ENCODE data around the gene CTNNA3. TPM values are rescaled to one million over a fixed set of nuclear protein-coding genes. Genes with fewer than 3 reads are reported as not detected.

Gene CTNNA3
- polyA plus RNA-seq, 3 donors: 0.05 to 0.09 TPM; not detected in 1

DNA sequence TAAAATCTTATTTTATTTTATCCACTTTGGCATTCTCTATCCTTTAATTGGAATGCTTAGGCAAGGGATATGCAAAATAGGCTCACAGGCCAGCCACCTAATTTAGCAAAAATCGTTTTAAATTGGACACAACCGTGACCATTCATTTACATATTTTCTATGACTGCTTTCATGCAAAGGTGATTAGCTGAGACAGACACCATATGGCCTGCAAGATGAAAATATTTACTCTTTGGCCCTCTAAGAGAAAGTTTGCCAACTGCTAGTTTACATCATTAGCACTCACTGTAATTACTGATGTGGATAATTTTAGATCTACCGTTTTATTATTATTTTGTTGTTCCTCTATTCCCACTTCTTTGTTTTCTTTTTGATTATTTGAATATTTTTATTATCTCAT lies 1145.6 kb downstream of the CTNNA3 start:
- H3K27ac ChIP-seq (ENCODE audit: low read depth, low read length): no peak overlapping the region
- 40 to 65% (median 61%) methylated on average over 3 of the region's 3 CpGs for WGBS, 3 donors

GRCh38 chr10:66538908-66539307 lies 1157.1 kb downstream of the CTNNA3 start:
- WGBS, 3 donors: 35 to 69% (median 62%) methylated on average over 3 of the region's 3 CpGs
- no peak overlapping the region for H3K27ac ChIP-seq (ENCODE audit: low read depth, low read length)

DNA sequence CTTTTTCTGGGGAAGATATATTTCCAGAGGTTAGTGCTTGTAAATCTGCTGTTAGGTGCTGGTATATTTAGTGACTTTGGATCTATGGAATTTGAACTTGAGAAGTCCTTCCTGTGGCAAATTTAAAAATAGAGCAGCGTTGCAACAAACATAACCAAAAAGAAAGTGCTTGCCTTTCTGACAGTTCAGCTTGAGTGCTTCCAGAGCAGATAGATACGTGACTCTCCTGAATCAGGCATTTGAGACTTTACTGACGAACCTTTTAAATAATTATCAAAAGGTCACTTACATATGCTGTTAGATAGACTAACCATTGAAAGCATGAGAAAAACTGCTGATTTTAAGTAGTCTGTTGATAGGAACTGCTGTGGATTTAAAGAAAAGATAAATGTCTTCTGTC lies 1157.6 kb downstream of the CTNNA3 start:
- 25 to 44% (median 37%) methylated on average over 3 of the region's 3 CpGs for WGBS, 3 donors
- H3K27ac ChIP-seq (ENCODE audit: low read depth, low read length): no peak overlapping the region

- WGBS, 3 donors: 28 to 90% (median 86%) methylated on average over 1 of the region's 1 CpG
- no peak overlapping the region for H3K27ac ChIP-seq (ENCODE audit: low read depth, low read length)
These were observed 1158.8 kb downstream of the CTNNA3 start for GRCh38 chr10:66537186-66537585.

DNA sequence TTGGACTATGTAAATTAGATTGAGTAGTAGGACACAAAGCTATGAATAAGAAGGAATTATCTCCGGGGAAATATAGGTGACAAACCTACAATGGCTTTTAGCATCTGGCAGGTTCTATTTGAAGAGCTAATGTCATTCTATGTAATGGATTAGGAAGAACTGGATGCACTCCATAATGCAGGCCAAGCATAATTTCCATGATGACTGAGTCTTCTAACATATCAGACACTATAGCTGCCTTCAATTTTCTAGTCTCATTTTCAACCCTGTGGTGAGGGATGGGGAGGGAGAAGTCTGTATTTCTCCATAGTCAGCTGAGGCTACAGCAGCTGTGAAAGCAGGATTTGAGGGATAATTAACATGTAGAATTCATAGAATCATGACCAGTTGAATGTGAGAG lies 1160.6 kb downstream of the CTNNA3 start:
- 80 to 93% (median 84%) methylated on average over 1 of the region's 1 CpG for WGBS, 3 donors

GRCh38 chr10:66534866-66535265 lies 1161.1 kb downstream of the CTNNA3 start:
- no peak overlapping the region for H3K27ac ChIP-seq (ENCODE audit: low read depth, low read length)
- WGBS, 3 donors: 97 to 100% (median 100%) methylated on average over 1 of the region's 1 CpG

More for the DNA sequence above, 1160.6 kb downstream of the CTNNA3 start:
- no peak overlapping the region for H3K27ac ChIP-seq (ENCODE audit: low read depth, low read length)

DNA sequence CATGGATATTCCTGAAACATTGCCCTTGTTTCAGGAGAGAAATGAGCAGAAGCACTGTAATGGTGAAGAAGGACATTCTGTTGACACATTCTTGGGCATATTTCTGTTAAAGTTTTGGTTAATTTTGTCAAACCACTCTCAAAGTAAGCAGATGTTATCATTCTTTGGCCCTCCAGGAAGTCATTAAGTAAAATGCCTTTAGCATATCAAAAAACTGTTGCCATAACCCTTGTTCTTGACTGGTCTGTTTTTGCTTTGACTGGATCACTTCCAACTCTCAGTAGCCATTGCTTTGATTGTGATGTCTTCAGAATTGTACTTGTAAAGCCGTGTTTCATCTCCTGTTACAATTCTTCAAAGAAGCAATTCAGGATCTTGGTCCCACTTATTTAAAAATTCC lies 1174.5 kb downstream of the CTNNA3 start:
- WGBS, 3 donors: 33 to 69% (median 40%) methylated on average over 1 of the region's 1 CpG
- no peak overlapping the region for H3K27ac ChIP-seq (ENCODE audit: low read depth, low read length)

- H3K27ac ChIP-seq (ENCODE audit: low read depth, low read length): no peak overlapping the region
- 79 to 93% (median 84%) methylated on average over 3 of the region's 3 CpGs for WGBS, 3 donors
These were observed 1176.4 kb downstream of the CTNNA3 start for GRCh38 chr10:66519616-66520015.

DNA sequence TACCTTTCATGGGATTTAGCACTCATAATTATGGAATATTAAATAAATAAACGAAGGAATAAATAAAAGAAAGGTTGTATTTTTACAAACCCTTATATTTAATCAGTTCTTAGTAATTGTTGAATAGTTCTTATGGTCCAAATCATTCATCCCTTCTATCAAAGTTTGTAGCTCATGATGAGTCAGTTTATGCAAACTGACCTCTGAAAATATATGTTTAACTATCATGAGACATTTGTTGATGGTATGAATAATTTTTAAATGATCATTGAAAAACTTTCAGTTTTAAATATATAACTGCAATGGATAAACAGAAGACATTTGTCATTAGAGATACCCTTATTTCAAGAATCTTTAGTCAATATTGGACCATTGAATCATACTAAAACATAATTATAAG lies 1181.3 kb downstream of the CTNNA3 start:
- H3K27ac ChIP-seq (ENCODE audit: low read depth, low read length): no peak overlapping the region
- 59 to 65% (median 60%) methylated on average over 1 of the region's 1 CpG for WGBS, 3 donors

GRCh38 chr10:66513504-66513903 lies 1182.5 kb downstream of the CTNNA3 start:
- H3K27ac ChIP-seq (ENCODE audit: low read depth, low read length): no peak overlapping the region
- 54 to 66% (median 62%) methylated on average over 2 of the region's 2 CpGs for WGBS, 3 donors

- H3K27ac ChIP-seq (ENCODE audit: low read depth, low read length): no peak overlapping the region
- WGBS, 3 donors: 91 to 97% (median 91%) methylated on average over 2 of the region's 2 CpGs
These were observed 1190.9 kb downstream of the CTNNA3 start for GRCh38 chr10:66505003-66505657.

- WGBS, 3 donors: 70 to 83% (median 80%) methylated on average over 2 of the region's 2 CpGs
- H3K27ac ChIP-seq (ENCODE audit: low read depth, low read length): no peak overlapping the region
These were observed 1194.6 kb downstream of the CTNNA3 start for GRCh38 chr10:66501356-66501755.

DNA sequence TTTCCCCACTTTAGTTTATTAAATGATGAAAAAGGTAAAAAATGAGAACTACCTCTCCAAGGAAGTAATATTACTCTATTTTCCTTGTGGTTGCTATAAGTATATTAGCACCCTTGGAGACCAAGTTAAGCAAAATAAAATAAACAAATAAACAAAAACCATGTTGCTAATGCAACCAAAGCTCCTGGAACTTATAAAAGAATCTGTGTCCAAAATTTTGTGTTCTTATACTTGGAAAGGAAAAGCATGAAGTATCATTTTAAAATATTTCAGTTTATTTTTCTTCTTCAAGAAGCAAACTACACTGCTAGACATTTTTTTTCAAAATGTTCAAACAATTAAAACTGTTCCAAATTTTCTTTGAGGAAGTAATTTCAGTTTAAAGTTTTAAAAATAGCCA lies 1212.0 kb downstream of the CTNNA3 start:
- H3K27ac ChIP-seq (ENCODE audit: low read depth, low read length): no peak overlapping the region

DNA sequence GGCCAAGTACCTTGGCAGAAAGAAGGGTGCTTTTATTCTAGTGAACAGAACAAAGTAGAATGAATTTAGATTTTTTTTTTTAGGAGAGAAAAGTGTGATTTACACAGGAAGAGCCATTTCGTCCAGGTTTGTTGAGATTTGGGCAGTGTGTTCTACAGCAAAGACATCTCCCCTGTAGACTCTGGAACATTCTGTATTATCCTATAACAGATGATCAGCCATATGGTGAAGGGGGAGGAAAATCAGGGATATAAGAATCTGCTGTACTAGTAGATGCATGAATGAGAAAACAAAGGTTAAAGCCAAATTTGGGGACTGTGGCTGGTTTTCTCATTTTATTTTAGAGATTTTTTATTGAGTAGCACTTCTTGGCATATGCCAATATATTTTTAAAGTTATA lies 1223.8 kb downstream of the CTNNA3 start:
- no peak overlapping the region for H3K27ac ChIP-seq (ENCODE audit: low read depth, low read length)
- 41 to 59% (median 42%) methylated on average over 1 of the region's 1 CpG for WGBS, 3 donors

- WGBS, 3 donors: 70 to 85% (median 84%) methylated on average over 1 of the region's 1 CpG
- H3K27ac ChIP-seq (ENCODE audit: low read depth, low read length): no peak overlapping the region
These were observed 1229.0 kb downstream of the CTNNA3 start for GRCh38 chr10:66467042-66467441.

GRCh38 chr10:66466622-66467021 lies 1229.4 kb downstream of the CTNNA3 start:
- H3K27ac ChIP-seq (ENCODE audit: low read depth, low read length): no peak overlapping the region

GRCh38 chr10:66463611-66464010 lies 1232.4 kb downstream of the CTNNA3 start:
- H3K27ac ChIP-seq (ENCODE audit: low read depth, low read length): no peak overlapping the region
- 63 to 71% (median 65%) methylated on average over 3 of the region's 3 CpGs for WGBS, 3 donors

GRCh38 chr10:66457629-66458028 lies 1238.4 kb downstream of the CTNNA3 start:
- no peak overlapping the region for H3K27ac ChIP-seq (ENCODE audit: low read depth, low read length)
- WGBS, 3 donors: 86 to 93% (median 88%) methylated on average over 1 of the region's 1 CpG

DNA sequence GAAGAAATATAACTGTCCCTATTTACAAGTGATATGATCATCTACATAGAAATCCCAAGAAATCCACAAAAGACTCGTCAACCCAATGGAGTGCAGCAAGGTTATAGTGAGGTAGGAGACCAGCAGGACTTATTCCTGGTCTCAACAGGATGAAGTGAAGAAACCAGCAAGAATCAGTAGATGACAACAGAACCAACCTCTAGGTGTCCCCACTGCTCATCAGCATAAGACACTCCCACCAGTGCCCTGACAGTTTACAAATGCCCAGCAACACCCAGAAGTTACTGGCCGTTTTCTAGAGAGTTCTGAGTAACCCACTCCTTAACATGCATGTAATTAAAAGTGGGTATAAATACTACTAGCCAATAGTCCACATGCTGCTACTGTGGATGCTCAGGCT lies 1240.7 kb downstream of the CTNNA3 start:
- H3K27ac ChIP-seq (ENCODE audit: low read depth, low read length): no peak overlapping the region
- WGBS, 3 donors: 61 to 70% (median 68%) methylated on average over 2 of the region's 2 CpGs

DNA sequence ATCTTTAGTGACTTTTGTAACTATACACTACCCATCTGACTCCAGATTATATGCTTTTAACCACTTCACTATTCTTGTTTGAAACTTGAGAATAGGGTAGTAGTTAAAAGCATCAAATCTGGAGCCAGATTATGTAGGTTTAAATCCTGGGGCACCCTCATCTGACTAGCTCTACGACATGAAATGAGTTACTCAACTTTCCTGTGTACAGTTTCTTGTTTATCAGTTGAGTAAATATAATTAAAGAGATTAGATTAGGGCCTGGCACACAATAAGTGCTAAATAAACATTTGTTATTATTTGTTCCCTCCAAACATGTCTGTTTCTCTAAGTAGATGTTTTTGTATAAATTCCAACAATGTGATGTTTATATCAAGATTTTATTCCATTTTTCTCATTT lies 1255.4 kb downstream of the CTNNA3 start:
- no peak overlapping the region for H3K27ac ChIP-seq (ENCODE audit: low read depth, low read length)
- WGBS, 3 donors: 17 to 74% (median 61%) methylated on average over 1 of the region's 1 CpG

- no peak overlapping the region for H3K27ac ChIP-seq (ENCODE audit: low read depth, low read length)
- WGBS, 3 donors: 81 to 87% (median 83%) methylated on average over 2 of the region's 2 CpGs
These were observed 1281.1 kb downstream of the CTNNA3 start for GRCh38 chr10:66414943-66415342.

Measured in adipose tissue (tissue), 3 donors.